ENCODE results near the gene SLC2A6. TPM values are rescaled to one million over a fixed set of nuclear protein-coding genes. Genes with fewer than 3 reads are reported as not detected.

The SLC2A6 gene
- 0.81 TPM for polyA plus RNA-seq (ENCODE audit: insufficient read length)

- DNase-seq, result peak; percentile 82
Measured at GRCh38 chr9:133478851-133479711, at the start of gene SLC2A6. TSS of gene SLC2A6 (minus strand) at chr9:133479099. CDS start at chr9:133479059, 40 bp downstream.

GRCh38 chr9:133528001-133528875, 49.3 kb upstream of the SLC2A6 start:
- DNase-seq, result no peak

- DNase-seq, result peak; percentile 84
Measured at GRCh38 chr9:133527444-133527920, 48.6 kb upstream of the SLC2A6 start.

- no peak for DNase-seq
Measured at GRCh38 chr9:133526721-133527321, 47.9 kb upstream of the SLC2A6 start.

GRCh38 chr9:133525677-133526076, 46.8 kb upstream of the SLC2A6 start:
- DNase-seq, result no peak

- DNase-seq, result no peak
Measured at GRCh38 chr9:133524679-133525228, 45.9 kb upstream of the SLC2A6 start, which contains the start of gene MYMK. TSS of gene MYMK (minus strand) at chr9:133524959. CDS start at chr9:133524844, 115 bp downstream.

- DNase-seq, result no peak
Measured at GRCh38 chr9:133524146-133524545, 45.2 kb upstream of the SLC2A6 start.

- no peak for DNase-seq
Measured at GRCh38 chr9:133523106-133523505, 44.2 kb upstream of the SLC2A6 start.

- DNase-seq, result no peak
Measured at GRCh38 chr9:133522073-133522910, 43.4 kb upstream of the SLC2A6 start.

- DNase-seq, result no peak
Measured at GRCh38 chr9:133521122-133522072, 42.5 kb upstream of the SLC2A6 start.

GRCh38 chr9:133520121-133520835, 41.4 kb upstream of the SLC2A6 start:
- no peak for DNase-seq

GRCh38 chr9:133519693-133520092, 40.8 kb upstream of the SLC2A6 start:
- no peak for DNase-seq

GRCh38 chr9:133518706-133519449, 40.0 kb upstream of the SLC2A6 start:
- no peak for DNase-seq

- DNase-seq, result no peak
Measured at GRCh38 chr9:133518200-133518599, 39.3 kb upstream of the SLC2A6 start.

GRCh38 chr9:133517711-133518110, 38.8 kb upstream of the SLC2A6 start:
- no peak for DNase-seq

GRCh38 chr9:133516961-133517350, 38.1 kb upstream of the SLC2A6 start:
- DNase-seq, result no peak

- no peak for DNase-seq
Measured at GRCh38 chr9:133516256-133516960, 37.5 kb upstream of the SLC2A6 start.

- DNase-seq, result no peak
Measured at GRCh38 chr9:133515615-133516255, 36.8 kb upstream of the SLC2A6 start.

Measured in hindlimb muscle (tissue), 1 donor.